22Rv1 (cell line): ENCODE data around the gene IQGAP2.

Experiments used
- CTCF ChIP-seq: fragments of 450-650 bp; IDR thresholded peaks from 2 replicates; pipeline ENCODE4 v1.5.1; 2017; ENCODE audit warnings: mild to moderate bottlenecking
- ZFX ChIP-seq: fragments of 450-650 bp; IDR thresholded peaks from 2 replicates; pipeline ENCODE4 v1.6.1; 2017; ENCODE audit warnings: antibody characterized with exemption, borderline replicate concordance

DNA sequence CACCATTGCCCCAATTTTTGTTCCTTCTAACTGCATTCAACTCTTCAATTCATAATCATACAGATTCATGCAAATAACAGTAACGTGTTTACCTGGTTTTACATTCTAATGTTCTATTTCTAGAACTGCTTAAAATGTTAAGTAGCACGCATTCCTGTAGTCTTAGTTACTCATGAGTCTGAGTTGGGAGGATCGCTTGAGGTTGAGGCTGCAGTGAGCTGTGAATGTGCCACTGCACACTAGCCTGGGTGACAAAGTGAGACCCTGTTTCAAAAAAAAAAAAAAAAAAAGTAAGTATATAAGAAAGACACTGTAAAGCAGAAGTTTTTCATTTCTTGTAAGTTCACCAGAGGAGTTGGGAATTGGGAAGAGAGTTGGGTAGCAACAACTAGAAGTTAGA is 114.2 kb downstream of the IQGAP2 start:
- TF ChIP-seq CTCF (no peak), ZFX (no peak)
